ENCODE data around the gene GRIK3.

Gene GRIK3

DNA sequence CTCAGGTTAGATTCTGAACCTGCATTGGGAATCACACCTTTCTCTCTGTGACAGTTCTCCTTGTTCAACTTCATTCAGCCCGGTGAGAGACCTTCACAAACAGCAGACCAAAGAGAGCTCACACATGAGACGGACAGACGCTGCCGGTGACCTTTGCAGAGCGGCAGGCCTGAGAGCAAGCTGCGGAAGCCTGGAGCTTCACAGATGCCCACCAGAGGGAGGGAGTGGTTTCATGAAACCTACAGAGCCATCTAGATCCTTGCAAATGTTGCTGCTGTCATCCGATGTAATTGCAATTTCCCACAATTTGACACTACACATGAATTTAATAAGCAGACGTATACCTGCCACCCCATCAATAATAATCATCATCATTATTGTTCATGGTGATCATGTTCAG is 39.4 kb downstream of the GRIK3 start:
- in situ Hi-C loops (cut with MboI; ENCODE audit: low pct_unique_long_range_greater_than_20kb, low sequenced_read_pairs, unreplicated experiment), result no loop called here
- TF ChIP-seq, protein P1, sequence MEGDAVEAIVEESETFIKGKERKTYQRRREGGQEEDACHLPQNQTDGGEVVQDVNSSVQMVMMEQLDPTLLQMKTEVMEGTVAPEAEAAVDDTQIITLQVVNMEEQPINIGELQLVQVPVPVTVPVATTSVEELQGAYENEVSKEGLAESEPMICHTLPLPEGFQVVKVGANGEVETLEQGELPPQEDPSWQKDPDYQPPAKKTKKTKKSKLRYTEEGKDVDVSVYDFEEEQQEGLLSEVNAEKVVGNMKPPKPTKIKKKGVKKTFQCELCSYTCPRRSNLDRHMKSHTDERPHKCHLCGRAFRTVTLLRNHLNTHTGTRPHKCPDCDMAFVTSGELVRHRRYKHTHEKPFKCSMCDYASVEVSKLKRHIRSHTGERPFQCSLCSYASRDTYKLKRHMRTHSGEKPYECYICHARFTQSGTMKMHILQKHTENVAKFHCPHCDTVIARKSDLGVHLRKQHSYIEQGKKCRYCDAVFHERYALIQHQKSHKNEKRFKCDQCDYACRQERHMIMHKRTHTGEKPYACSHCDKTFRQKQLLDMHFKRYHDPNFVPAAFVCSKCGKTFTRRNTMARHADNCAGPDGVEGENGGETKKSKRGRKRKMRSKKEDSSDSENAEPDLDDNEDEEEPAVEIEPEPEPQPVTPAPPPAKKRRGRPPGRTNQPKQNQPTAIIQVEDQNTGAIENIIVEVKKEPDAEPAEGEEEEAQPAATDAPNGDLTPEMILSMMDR (IDR thresholded peaks at IDR 0.05; ENCODE audit: extremely low read depth, insufficient read depth, missing control alignments), result no peak
- DNase-seq (ENCODE audit: low spot score), result no peak

DNA sequence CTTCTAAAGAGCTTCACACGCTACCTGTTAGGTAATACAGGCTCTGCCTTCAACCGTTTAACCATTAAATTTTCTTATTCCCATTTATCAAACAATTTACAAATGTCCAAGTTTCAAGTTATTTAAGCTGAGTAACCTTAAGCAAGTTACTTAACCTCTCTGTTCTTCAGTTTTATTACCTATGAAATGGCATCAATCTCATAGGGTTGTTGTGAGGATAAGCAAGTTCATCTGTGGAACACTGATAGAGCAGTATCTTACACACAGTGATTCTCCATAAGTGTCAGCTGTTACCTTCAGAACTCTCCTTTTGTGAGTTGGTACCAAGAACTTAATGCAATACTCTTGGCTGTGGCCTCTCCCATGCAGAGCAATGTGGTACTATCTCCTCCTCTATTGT is 40.0 kb downstream of the GRIK3 start:
- DNase-seq (ENCODE audit: low spot score), result no peak
- in situ Hi-C loops (cut with MboI; ENCODE audit: low pct_unique_long_range_greater_than_20kb, low sequenced_read_pairs, unreplicated experiment), result no loop called here
- TF ChIP-seq, protein P1 (IDR thresholded peaks at IDR 0.05; ENCODE audit: extremely low read depth, insufficient read depth, missing control alignments), result no peak

DNA sequence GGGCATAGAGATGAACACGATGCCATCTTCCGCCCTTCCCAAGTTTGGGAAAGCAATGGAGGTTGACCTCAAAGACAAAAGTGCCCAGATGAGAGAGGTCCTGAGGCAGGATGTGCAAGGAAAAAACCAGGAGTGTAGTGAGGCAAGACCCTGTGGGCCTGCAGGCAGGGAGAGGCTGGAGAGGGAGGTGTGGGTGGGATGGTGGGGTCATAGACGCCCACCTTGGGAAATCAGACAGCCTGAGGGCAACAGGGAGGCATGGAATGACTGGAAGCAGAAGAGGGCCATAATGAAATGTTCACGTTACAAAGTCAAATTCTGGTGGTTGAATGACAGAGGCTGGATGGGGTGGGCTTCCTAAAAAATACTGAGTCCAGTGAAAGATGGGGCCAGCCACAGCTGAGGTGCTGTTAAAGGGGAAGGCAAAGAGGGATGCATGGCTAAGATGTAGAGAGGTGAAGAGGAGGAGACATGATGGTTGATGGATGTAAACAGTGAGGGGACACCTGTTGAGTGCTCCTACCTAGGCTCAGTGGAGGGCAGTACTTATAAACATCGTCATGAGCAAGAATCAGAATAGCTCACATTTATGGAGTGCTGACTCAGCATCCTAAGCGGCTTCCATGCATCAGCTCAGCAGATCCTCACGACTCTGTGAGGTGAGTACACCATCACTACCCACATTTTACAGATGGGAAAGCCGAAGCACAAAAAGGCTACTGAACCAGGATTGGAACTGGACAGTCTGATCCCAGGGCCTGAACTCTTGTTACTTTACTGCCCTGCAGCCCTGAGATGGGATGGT is 42.0 kb downstream of the GRIK3 start:
- in situ Hi-C loops (cut with MboI; ENCODE audit: low pct_unique_long_range_greater_than_20kb, low sequenced_read_pairs, unreplicated experiment), result no loop called here

DNA sequence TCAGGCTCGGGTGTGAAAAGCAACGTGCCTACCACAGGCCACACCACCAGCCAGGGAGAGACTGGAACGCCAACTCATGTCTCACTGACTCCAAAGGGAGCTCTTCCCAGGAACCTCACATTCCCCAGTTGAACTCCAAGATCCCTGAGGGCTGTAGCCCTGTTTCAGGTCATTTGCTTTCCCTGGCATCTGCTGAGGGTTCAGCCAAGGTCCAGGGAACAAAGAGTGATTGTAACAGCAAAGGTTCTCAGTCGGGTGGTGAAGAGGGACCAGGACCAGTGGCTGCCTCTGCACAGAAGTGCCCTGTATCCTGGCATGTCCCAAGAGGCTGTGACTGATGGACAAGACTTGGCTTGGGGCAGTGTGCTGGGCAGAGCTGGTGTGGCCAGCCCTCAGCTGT is 42.8 kb downstream of the GRIK3 start:
- in situ Hi-C loops (cut with MboI; ENCODE audit: low pct_unique_long_range_greater_than_20kb, low sequenced_read_pairs, unreplicated experiment), result no loop called here
- TF ChIP-seq, protein P1 (IDR thresholded peaks at IDR 0.05; ENCODE audit: extremely low read depth, insufficient read depth, missing control alignments), result no peak

More for the DNA sequence above, 42.0 kb downstream of the GRIK3 start:
- no peak for DNase-seq (ENCODE audit: low spot score)
- TF ChIP-seq, protein P1 (IDR thresholded peaks at IDR 0.05; ENCODE audit: extremely low read depth, insufficient read depth, missing control alignments), result no peak

DNA sequence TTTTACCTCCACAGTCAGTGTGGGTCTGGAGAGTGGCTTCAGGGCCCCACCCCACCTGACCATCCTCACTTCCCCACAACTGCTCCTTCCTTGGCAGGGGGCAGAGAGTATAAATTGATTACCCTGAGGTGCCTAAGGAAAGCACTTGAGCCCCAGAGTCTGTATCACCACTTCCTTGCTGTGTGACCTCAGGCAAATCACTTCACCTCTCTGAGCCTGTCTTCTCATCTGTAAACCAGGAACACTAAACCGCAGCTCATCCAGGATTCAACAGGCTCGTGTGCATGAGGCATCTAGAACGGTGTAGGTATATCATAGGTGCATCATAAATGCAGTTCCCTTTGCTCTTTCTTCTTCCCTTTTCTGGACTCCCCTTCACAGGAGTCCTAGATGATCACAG is 43.4 kb downstream of the GRIK3 start:
- in situ Hi-C loops (cut with MboI; ENCODE audit: low pct_unique_long_range_greater_than_20kb, low sequenced_read_pairs, unreplicated experiment), result no loop called here
- TF ChIP-seq, protein P1 (IDR thresholded peaks at IDR 0.05; ENCODE audit: extremely low read depth, insufficient read depth, missing control alignments), result no peak
- DNase-seq (ENCODE audit: low spot score), result no peak

More for the DNA sequence above, 42.8 kb downstream of the GRIK3 start:
- no peak for DNase-seq (ENCODE audit: low spot score)

DNA sequence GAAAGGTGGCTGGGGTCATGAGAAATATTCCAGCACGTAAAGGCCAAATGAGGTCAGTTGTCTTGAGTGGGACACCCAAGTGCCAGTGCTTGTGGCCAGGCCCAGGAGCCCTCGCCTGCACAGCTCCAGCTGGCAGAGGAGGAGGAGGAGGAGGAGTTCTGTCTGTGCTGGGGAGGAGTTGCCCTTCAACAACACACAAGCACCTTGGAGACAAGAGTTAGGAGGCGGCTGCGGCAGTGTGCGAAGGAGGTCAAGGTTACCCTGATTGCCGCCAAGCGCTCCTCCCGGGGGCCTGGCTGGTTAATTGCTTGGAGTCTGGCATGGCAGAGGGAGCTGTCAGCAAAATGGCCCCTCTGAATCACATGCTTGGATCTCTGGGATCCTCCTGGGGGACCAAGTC is 45.1 kb downstream of the GRIK3 start:
- in situ Hi-C loops (cut with MboI; ENCODE audit: low pct_unique_long_range_greater_than_20kb, low sequenced_read_pairs, unreplicated experiment), result no loop called here
- no peak for DNase-seq (ENCODE audit: low spot score)
- TF ChIP-seq, protein P1 (IDR thresholded peaks at IDR 0.05; ENCODE audit: extremely low read depth, insufficient read depth, missing control alignments), result no peak
